Activated gamma-delta T cell treated with Interleukin-2 at 50 U/mL for 16 hours (primary cell): Measurements from ENCODE around the gene FBXL14.
A peak's percentile ranks its signal among the peaks of the same experiment; 100 is the strongest.

Source experiments
- DNase-seq: peaks from one replicate; pipeline ENCODE4 v3.0.0-alpha.2; 2020

Gene FBXL14

GRCh38 chr12:1592444-1593173 lies 1.8 kb downstream of the FBXL14 start:
- peak; percentile 48 for DNase-seq

GRCh38 chr12:1591543-1591942 lies 2.8 kb downstream of the FBXL14 start:
- no peak for DNase-seq

GRCh38 chr12:1591034-1591433 lies 3.3 kb downstream of the FBXL14 start:
- DNase-seq = peak; percentile 38

GRCh38 chr12:1590221-1590979 lies 4.0 kb downstream of the FBXL14 start:
- DNase-seq = no peak

- DNase-seq = no peak
These were observed 5.8 kb downstream of the FBXL14 start for GRCh38 chr12:1588575-1588947.

- no peak for DNase-seq
These were observed 6.3 kb downstream of the FBXL14 start for GRCh38 chr12:1587927-1588574.

GRCh38 chr12:1584326-1584725 lies 10.1 kb downstream of the FBXL14 start:
- no peak for DNase-seq

GRCh38 chr12:1583421-1584078 lies 10.8 kb downstream of the FBXL14 start:
- peak; percentile 63 for DNase-seq

GRCh38 chr12:1582709-1583050 lies 11.7 kb downstream of the FBXL14 start:
- DNase-seq = no peak

- no peak for DNase-seq
These were observed 12.2 kb downstream of the FBXL14 start for GRCh38 chr12:1581973-1582708.

- no peak for DNase-seq
These were observed 13.9 kb downstream of the FBXL14 start for GRCh38 chr12:1580526-1580925.

- no peak for DNase-seq
These were observed 14.5 kb downstream of the FBXL14 start for GRCh38 chr12:1579651-1580435.

GRCh38 chr12:1576410-1577241 lies 17.8 kb downstream of the FBXL14 start:
- DNase-seq = no peak

- DNase-seq = no peak
These were observed 18.7 kb downstream of the FBXL14 start for GRCh38 chr12:1575408-1576401.

- DNase-seq = no peak
These were observed 19.5 kb downstream of the FBXL14 start for GRCh38 chr12:1574865-1575259.

GRCh38 chr12:1573960-1574864 lies 20.2 kb downstream of the FBXL14 start:
- DNase-seq = no peak

GRCh38 chr12:1572731-1573130 lies 21.6 kb downstream of the FBXL14 start:
- no peak for DNase-seq

- no peak for DNase-seq
These were observed 26.5 kb downstream of the FBXL14 start for GRCh38 chr12:1567852-1568251.
